Measurements from ENCODE around the gene SYNDIG1L.

- TF ChIP-seq CTCF (IDR thresholded peaks at IDR 0.05) = no peak
- no peak for TF ChIP-seq POLR2A (IDR thresholded peaks at IDR 0.05)
- TF ChIP-seq EP300 (IDR thresholded peaks at IDR 0.05) = no peak
Observed at GRCh38 chr14:74469548-74470518, 43.8 kb upstream of the SYNDIG1L start.

All from stomach (tissue), 4 donors.